ENCODE results near the gene NCKAP5. TPM values are rescaled to one million over a fixed set of nuclear protein-coding genes. Genes with fewer than 3 reads are reported as not detected.

Gene NCKAP5
- total RNA-seq, 1 donor from 2014 or later = 7.7 TPM

DNA sequence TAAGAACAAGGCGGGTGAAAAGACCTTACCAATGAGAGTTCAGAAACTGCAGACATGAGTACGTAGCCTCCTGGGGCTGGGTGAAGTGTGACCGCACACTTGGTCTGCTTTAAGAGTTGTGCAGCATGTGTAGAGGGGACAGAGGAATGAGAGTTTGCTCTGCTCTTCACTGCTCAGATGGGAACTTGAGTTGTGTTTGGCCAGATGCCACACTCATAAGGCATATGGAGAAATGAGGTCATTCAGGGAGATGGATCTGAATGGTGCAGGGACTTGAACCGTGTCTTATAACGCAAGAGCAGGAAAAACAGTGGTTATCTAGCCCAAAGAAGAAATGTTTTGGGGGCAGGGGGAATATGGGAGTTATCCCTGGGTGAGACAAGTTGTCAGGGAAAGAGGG lies 624.4 kb downstream of the NCKAP5 start:
- H3K27ac Mint-ChIP-seq = no peak overlapping the region
- peaks cover 20% of the 10 kb centered on the region for H3K4me1 Mint-ChIP-seq (ENCODE audit: unreplicated experiment)
- H3K27me3 Mint-ChIP-seq = no peaks in the 10 kb centered on the region
- no peak for DNase-seq (ENCODE audit: extremely low spot score, unreplicated experiment)
- no peaks in the 10 kb centered on the region for H3K9me3 Mint-ChIP-seq
- TF ChIP-seq, protein P1, sequence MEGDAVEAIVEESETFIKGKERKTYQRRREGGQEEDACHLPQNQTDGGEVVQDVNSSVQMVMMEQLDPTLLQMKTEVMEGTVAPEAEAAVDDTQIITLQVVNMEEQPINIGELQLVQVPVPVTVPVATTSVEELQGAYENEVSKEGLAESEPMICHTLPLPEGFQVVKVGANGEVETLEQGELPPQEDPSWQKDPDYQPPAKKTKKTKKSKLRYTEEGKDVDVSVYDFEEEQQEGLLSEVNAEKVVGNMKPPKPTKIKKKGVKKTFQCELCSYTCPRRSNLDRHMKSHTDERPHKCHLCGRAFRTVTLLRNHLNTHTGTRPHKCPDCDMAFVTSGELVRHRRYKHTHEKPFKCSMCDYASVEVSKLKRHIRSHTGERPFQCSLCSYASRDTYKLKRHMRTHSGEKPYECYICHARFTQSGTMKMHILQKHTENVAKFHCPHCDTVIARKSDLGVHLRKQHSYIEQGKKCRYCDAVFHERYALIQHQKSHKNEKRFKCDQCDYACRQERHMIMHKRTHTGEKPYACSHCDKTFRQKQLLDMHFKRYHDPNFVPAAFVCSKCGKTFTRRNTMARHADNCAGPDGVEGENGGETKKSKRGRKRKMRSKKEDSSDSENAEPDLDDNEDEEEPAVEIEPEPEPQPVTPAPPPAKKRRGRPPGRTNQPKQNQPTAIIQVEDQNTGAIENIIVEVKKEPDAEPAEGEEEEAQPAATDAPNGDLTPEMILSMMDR (conservative IDR thresholded peaks at IDR 0.05) = no peak
- H3K36me3 Mint-ChIP-seq = no peaks in the 10 kb centered on the region
- H3K4me3 Mint-ChIP-seq = no peak overlapping the region

DNA sequence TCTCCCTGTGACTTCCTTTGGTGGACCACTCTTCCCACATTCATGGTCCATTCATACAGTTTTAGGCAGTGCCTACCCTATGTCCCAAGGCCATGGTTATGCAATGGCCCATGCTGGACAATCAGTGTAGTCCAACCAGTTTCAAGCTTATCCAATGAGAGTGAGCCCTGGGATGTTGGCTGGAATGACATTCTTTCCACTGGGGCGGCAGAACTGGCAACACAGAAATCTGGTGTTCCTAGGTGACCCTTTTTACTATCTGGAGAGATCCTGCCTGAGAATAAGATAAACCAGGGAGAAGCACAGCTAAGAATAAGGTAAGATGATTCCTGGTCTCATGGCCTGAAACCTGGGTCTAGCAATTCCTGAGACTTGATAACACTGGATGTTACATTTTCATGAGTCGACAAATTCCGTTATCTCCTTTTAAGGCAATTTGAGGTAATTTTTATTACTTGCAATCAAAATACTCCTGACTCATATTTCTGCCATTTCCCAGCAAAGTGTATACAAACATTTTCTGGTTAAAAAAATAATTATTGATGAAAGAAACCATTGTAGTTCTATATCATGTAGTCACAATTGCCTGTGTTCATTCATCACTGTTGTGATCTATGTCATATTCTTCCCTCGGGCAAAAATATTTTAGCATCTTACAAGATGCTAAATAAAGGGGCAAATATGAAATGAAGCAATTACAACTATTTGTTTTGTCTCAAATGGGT lies 626.8 kb downstream of the NCKAP5 start:
- TF ChIP-seq, protein P1 (conservative IDR thresholded peaks at IDR 0.05) = no peak
- Mint-ChIP-seq H3K27me3 (no peaks in the 10 kb centered on the region), H3K9me3 (no peaks in the 10 kb centered on the region), H3K4me1 (ENCODE audit: unreplicated experiment) (peaks cover 6% of the 10 kb centered on the region), H3K27ac (no peak overlapping the region), H3K4me3 (no peak overlapping the region), H3K36me3 (no peaks in the 10 kb centered on the region)
- no peak for DNase-seq (ENCODE audit: extremely low spot score, unreplicated experiment)

DNA sequence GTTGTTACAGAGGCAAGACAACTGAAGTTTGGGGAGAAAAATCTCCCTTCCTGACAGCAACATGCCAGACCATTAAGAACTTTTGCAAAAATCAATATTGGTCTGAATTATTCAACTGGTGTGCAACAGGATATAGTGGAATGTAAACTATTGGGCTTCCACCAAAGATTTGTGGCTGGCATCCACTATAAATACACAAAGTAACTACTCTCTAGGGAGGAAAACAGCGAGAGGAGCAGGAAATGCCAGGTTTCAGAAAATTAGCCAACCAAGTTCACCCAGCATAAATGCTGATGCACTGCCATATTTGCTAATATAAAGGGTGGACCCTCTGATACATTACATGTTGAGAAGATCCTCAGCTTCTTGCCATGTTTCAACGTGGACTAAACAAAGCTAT lies 630.6 kb downstream of the NCKAP5 start:
- H3K9me3 Mint-ChIP-seq = peaks cover 6% of the 10 kb centered on the region
- H3K4me3 Mint-ChIP-seq = no peak overlapping the region
- no peaks in the 10 kb centered on the region for H3K4me1 Mint-ChIP-seq (ENCODE audit: unreplicated experiment)
- no peak for DNase-seq (ENCODE audit: extremely low spot score, unreplicated experiment)
- no peaks in the 10 kb centered on the region for H3K36me3 Mint-ChIP-seq
- no peak overlapping the region for H3K27ac Mint-ChIP-seq
- peaks cover 5% of the 10 kb centered on the region for H3K27me3 Mint-ChIP-seq
- TF ChIP-seq, protein P1 (conservative IDR thresholded peaks at IDR 0.05) = no peak

DNA sequence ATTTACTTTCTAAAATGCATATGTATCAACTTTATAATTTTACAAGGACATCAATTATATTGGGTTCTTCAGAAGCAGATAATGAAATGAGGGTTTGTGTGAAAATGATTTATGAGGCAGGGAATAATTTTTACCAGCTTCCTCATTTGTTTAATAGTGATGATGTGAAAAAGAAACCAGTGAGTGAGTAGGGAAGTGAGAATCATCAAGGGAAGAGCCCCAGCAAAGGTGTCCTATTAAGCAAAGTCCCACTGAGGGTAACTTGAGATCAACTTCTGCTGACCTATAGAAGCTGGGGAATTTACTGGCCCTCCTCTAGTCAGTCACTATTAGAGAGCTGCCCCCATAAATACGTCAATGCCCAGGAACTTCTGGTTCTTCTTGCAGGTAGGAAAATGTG lies 631.5 kb downstream of the NCKAP5 start:
- Mint-ChIP-seq H3K36me3 (no peaks in the 10 kb centered on the region), H3K9me3 (peaks cover 6% of the 10 kb centered on the region), H3K27me3 (peaks cover 5% of the 10 kb centered on the region), H3K4me3 (no peak overlapping the region), H3K27ac (no peak overlapping the region), H3K4me1 (ENCODE audit: unreplicated experiment) (no peaks in the 10 kb centered on the region)
- TF ChIP-seq, protein P1 (conservative IDR thresholded peaks at IDR 0.05) = no peak
- no peak for DNase-seq (ENCODE audit: extremely low spot score, unreplicated experiment)

DNA sequence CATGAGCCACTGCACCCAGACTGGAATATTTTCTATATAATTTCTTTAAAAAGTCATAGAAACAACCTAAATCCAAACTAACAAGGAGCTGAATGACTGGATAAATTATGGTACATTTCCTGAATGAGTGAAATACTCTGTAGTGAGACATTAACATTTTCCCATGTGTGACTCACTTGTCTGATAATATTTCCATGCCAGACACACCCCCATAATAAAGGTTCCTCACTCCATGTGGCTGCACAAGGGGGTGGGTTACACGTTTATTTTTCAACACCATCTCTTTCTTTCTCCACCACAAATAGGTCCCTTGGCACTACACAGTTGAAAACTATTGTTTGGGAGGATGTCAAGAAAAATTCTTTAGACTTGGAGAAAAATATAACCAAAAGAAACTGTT lies 632.0 kb downstream of the NCKAP5 start:
- DNase-seq (ENCODE audit: extremely low spot score, unreplicated experiment) = no peak
- Mint-ChIP-seq H3K36me3 (no peaks in the 10 kb centered on the region), H3K27ac (no peak overlapping the region), H3K4me3 (no peak overlapping the region), H3K27me3 (peaks cover 5% of the 10 kb centered on the region), H3K4me1 (ENCODE audit: unreplicated experiment) (no peaks in the 10 kb centered on the region), H3K9me3 (peaks cover 6% of the 10 kb centered on the region)
- TF ChIP-seq, protein P1 (conservative IDR thresholded peaks at IDR 0.05) = no peak
